Measurements from ENCODE around the gene GATAD2A.

Gene GATAD2A

GRCh38 chr19:19488875-19489690 is 83.6 kb downstream of the GATAD2A start:
- DNase-seq (ENCODE audit: low spot score) = peak; percentile 70

GRCh38 chr19:19489804-19490204 is 84.3 kb downstream of the GATAD2A start:
- DNase-seq (ENCODE audit: low spot score) = no peak

GRCh38 chr19:19490214-19490968 is 84.9 kb downstream of the GATAD2A start:
- peak; percentile 84 for DNase-seq (ENCODE audit: low spot score)

GRCh38 chr19:19491321-19492025 is 86.0 kb downstream of the GATAD2A start:
- DNase-seq (ENCODE audit: low spot score) = no peak

- DNase-seq (ENCODE audit: low spot score) = no peak
Observed at GRCh38 chr19:19492026-19492610, 86.6 kb downstream of the GATAD2A start.

- no peak for DNase-seq (ENCODE audit: low spot score)
Observed at GRCh38 chr19:19493841-19494546, 88.5 kb downstream of the GATAD2A start.

GRCh38 chr19:19495614-19496603 is 90.4 kb downstream of the GATAD2A start:
- no peak for DNase-seq (ENCODE audit: low spot score)

- DNase-seq (ENCODE audit: low spot score) = no peak
Observed at GRCh38 chr19:19498255-19498991, 92.9 kb downstream of the GATAD2A start.

- DNase-seq (ENCODE audit: low spot score) = no peak
Observed at GRCh38 chr19:19499272-19499995, 94.0 kb downstream of the GATAD2A start.

- DNase-seq (ENCODE audit: low spot score) = no peak
Observed at GRCh38 chr19:19500975-19501644, 95.6 kb downstream of the GATAD2A start.

GRCh38 chr19:19501798-19502197 is 96.3 kb downstream of the GATAD2A start:
- no peak for DNase-seq (ENCODE audit: low spot score)

- no peak for DNase-seq (ENCODE audit: low spot score)
Observed at GRCh38 chr19:19502281-19502680, 96.8 kb downstream of the GATAD2A start.

GRCh38 chr19:19502808-19503602 is 97.5 kb downstream of the GATAD2A start:
- no peak for DNase-seq (ENCODE audit: low spot score)

- no peak for DNase-seq (ENCODE audit: low spot score)
Observed at GRCh38 chr19:19504754-19505668, 99.5 kb downstream of the GATAD2A start.

- no peak for DNase-seq (ENCODE audit: low spot score)
Observed at GRCh38 chr19:19505669-19506326, 100.3 kb downstream of the GATAD2A start.

- DNase-seq (ENCODE audit: low spot score) = no peak
Observed at GRCh38 chr19:19506592-19506991, 101.1 kb downstream of the GATAD2A start.
